ENCODE results near the gene HMGB1.
A peak's percentile ranks its signal among the peaks of the same experiment; 100 is the strongest.

The HMGB1 gene

GRCh38 chr13:30431269-30431940 lies 34.3 kb downstream of the HMGB1 start:
- DNase-seq (ENCODE audit: low read depth in 2 of 3, low spot score in 1 of 3), result no peak

GRCh38 chr13:30429721-30430694 lies 35.7 kb downstream of the HMGB1 start:
- DNase-seq (ENCODE audit: low read depth in 2 of 3, low spot score in 1 of 3), result peak; percentile 16 to 47 (median 22)

- no peak for DNase-seq (ENCODE audit: low read depth in 2 of 3, low spot score in 1 of 3)
These were observed 36.5 kb downstream of the HMGB1 start for GRCh38 chr13:30429235-30429634.

GRCh38 chr13:30423891-30424290 lies 41.8 kb downstream of the HMGB1 start:
- DNase-seq (ENCODE audit: low read depth in 2 of 3, low spot score in 1 of 3), result no peak

GRCh38 chr13:30422054-30422839 lies 43.5 kb downstream of the HMGB1 start, which contains the start of gene UBE2L5:
Gene UBE2L5, plus strand, starts transcription at chr13:30422493. Its CDS starts 5,498 bp downstream, at chr13:30427991.
- peak in 2 of 3 donors; percentile 28 to 66 for DNase-seq (ENCODE audit: low read depth in 2 of 3, low spot score in 1 of 3)

- peak in 1 of 3 donors; percentile 30 for DNase-seq (ENCODE audit: low read depth in 2 of 3, low spot score in 1 of 3)
These were observed 44.4 kb downstream of the HMGB1 start for GRCh38 chr13:30421093-30422053.

GRCh38 chr13:30418717-30419459 lies 46.8 kb downstream of the HMGB1 start:
- no peak for DNase-seq (ENCODE audit: low read depth in 2 of 3, low spot score in 1 of 3)

GRCh38 chr13:30418075-30418716 lies 47.5 kb downstream of the HMGB1 start:
- no peak for DNase-seq (ENCODE audit: low read depth in 2 of 3, low spot score in 1 of 3)

- no peak for DNase-seq (ENCODE audit: low read depth in 2 of 3, low spot score in 1 of 3)
These were observed 49.3 kb downstream of the HMGB1 start for GRCh38 chr13:30416471-30416870.

GRCh38 chr13:30415430-30416030 lies 50.2 kb downstream of the HMGB1 start:
- no peak for DNase-seq (ENCODE audit: low read depth in 2 of 3, low spot score in 1 of 3)

- DNase-seq (ENCODE audit: low read depth in 2 of 3, low spot score in 1 of 3), result no peak
These were observed 51.9 kb downstream of the HMGB1 start for GRCh38 chr13:30413842-30414241.

GRCh38 chr13:30412346-30412745 lies 53.4 kb downstream of the HMGB1 start:
- DNase-seq (ENCODE audit: low read depth in 2 of 3, low spot score in 1 of 3), result no peak

GRCh38 chr13:30410705-30411125 lies 55.0 kb downstream of the HMGB1 start:
- DNase-seq (ENCODE audit: low read depth in 2 of 3, low spot score in 1 of 3), result no peak

GRCh38 chr13:30409886-30410704 lies 55.6 kb downstream of the HMGB1 start:
- DNase-seq (ENCODE audit: low read depth in 2 of 3, low spot score in 1 of 3), result no peak

GRCh38 chr13:30408319-30409101 lies 57.2 kb downstream of the HMGB1 start:
- peak; percentile 90 to 95 (median 91) for DNase-seq (ENCODE audit: low read depth in 2 of 3, low spot score in 1 of 3)

- no peak for DNase-seq (ENCODE audit: low read depth in 2 of 3, low spot score in 1 of 3)
These were observed 58.8 kb downstream of the HMGB1 start for GRCh38 chr13:30406779-30407416.

All from stimulated activated CD4-positive, alpha-beta T cell treated with anti-CD3 and anti-CD28 coated beads, Interleukin-12 subunit alpha, Interleukin-12 subunit beta, amount 100 ng/mL, for 48 hours (primary cell).